Choroid plexus epithelial cell (primary cell): ENCODE data around the gene PPOX.

ENCODE experiments used
- DNase-seq: peaks from one replicate; pipeline ENCODE4 v3.0.0-alpha.2; 2010; ENCODE audit warnings: low read depth
- H3K4me3 ChIP-seq: 2 replicates; pipeline ENCODE4 v1.5.1; 2011; ENCODE audit warnings: low read depth, mild to moderate bottlenecking, control low read depth, low read length, moderate library complexity
- TF ChIP-seq, protein P1 (sequence below): conservative IDR thresholded peaks from 2 replicates; pipeline ENCODE4 v1.5.1; 2011; ENCODE audit warnings: low read depth, mild to moderate bottlenecking, control low read depth, inconsistent platforms, low read length, moderate library complexity

PPOX gene

DNA sequence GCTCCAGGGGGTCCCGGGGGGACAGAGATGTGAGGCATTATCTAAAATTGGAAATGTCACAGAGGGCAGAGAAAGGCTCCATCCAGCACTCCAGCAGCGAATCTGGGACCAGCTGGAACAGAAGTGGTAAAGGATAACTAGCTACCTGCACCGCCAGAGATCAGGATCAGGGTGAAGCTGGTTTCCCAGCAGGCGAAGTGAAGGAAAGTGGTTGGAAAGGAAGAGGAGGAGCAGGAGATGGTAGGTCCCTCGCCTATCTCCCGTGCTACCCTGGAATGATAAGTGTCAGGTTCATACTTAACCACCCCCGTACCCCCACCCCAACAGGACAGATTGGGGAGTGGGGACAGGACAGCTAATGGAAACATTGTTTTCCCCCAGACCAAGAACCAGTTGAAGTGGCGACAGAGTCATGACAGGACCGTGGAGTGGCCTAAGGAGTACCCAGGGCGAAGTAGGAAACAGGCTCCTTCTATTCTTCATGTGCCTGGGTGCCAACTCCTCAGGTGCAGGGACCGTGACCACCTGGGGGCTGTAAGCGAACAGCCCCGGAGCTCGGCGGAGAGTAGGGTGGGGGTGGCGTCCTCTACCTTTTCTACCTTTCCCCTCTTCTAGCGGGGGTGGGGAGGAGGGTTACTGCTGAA is 10.4 kb downstream of the PPOX start:
- no peak for DNase-seq
- TF ChIP-seq, protein P1, sequence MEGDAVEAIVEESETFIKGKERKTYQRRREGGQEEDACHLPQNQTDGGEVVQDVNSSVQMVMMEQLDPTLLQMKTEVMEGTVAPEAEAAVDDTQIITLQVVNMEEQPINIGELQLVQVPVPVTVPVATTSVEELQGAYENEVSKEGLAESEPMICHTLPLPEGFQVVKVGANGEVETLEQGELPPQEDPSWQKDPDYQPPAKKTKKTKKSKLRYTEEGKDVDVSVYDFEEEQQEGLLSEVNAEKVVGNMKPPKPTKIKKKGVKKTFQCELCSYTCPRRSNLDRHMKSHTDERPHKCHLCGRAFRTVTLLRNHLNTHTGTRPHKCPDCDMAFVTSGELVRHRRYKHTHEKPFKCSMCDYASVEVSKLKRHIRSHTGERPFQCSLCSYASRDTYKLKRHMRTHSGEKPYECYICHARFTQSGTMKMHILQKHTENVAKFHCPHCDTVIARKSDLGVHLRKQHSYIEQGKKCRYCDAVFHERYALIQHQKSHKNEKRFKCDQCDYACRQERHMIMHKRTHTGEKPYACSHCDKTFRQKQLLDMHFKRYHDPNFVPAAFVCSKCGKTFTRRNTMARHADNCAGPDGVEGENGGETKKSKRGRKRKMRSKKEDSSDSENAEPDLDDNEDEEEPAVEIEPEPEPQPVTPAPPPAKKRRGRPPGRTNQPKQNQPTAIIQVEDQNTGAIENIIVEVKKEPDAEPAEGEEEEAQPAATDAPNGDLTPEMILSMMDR: no peak
- peak overlapping the region; percentile 98 for H3K4me3 ChIP-seq

DNA sequence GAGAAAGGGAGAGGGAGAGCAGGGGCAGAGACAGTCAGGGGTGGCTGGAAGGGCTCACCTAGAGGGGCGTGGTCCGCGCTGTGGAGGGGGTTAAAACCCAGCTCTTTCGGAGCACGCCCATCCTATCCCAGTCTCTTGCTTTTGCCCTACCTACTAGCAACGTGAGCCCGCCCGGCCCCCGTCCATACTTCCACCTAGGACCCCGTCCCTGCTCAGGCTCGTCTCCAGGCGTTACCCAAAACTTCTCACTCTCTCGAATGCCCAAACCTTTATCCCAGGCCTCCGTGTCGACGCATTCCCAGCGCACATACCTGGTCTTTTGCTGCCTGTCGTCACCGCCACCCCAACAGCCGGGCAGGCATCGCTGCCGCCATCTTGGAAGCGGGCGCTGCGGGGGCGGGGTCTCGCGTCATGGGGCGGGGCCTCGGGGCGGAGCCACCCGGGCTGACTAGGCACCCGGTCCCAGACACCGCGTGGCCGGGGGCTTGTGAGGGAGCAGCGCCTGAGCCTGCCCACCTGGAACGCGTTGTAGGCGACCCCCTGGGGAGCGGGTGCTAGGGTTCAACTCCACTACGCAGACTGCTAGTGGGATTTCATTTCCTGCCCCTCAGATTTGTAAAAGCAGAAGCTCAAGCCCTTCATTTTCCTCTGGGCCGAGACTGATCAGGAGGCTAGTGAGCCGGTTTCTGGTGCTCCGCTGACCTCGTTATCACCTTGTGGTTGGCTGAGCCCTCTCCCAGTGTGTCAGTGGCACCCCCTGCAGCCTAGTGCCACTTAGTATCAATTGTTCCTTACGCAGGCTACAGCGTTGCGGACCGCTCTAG is 11.1 kb downstream of the PPOX start, which contains the start of gene B4GALT3:
TSS of gene B4GALT3 (minus strand) at position 396 of the 824 bp plus-strand sequence. CDS start 1,447 bp downstream, outside the sequence.
- H3K4me3 ChIP-seq: peak within 1 kb of the TSS; percentile 98
- DNase-seq: peak; percentile 86
- TF ChIP-seq, protein P1: no peak

DNA sequence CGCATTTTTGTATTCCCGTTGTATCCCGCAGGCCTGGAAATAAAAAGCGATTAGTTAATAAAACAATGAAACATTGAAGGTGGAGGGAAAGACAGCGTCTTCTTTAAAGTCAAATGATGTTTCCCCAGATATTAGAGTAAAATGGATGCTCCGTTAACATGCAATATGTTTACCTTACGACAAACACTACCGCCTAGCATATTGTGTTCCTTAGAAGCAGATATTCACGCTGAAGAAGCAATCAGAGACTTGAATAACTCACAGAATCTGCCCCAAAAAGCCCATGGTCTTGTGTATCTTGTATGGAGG is 11.7 kb downstream of the PPOX start:
- TF ChIP-seq, protein P1: no peak
- DNase-seq: no peak

DNA sequence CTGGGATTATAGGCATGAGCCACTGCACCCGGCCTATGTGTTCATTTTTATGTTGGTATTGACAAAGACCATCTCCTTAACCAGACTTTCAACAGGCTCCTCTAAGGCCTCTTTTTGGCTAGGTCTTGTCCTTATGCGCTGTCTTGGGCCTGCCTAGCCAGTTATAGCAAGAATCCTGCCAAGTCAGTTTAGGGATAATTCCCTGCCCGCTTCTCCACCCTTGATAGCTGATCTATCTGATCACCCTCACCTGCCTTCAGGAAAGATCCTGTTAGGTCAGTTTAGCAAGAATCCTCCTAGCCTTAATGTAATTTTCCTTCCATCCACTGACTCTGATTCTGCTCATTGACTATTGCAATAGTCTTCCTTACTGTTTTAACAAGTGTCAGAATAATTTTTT is 13.5 kb downstream of the PPOX start:
- TF ChIP-seq, protein P1: no peak
- H3K4me3 ChIP-seq: no peak overlapping the region
- no peak for DNase-seq

More for the DNA sequence above, 11.7 kb downstream of the PPOX start:
- H3K4me3 ChIP-seq: peak overlapping the region; percentile 98

DNA sequence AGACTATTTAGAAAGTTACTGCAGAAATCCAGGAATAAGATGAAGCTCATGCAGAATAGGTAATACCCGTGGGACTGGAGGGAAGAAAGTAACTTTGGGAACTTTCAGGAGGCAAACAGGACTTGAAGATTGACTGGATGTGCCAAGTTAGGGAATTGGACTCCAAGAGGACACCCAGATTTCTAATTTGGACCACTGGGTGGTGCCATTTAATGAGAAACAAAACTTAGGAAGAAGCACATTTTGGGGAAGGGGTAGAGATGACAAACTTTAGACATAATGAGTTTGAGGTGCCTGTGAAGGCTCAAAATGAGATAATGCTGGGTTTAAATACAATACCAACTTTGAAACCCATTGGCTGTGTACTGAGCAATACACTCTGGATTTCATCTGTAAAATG is 14.4 kb downstream of the PPOX start:
- DNase-seq: peak; percentile 54
- TF ChIP-seq, protein P1: peak; percentile 56
- H3K4me3 ChIP-seq: no peak overlapping the region

DNA sequence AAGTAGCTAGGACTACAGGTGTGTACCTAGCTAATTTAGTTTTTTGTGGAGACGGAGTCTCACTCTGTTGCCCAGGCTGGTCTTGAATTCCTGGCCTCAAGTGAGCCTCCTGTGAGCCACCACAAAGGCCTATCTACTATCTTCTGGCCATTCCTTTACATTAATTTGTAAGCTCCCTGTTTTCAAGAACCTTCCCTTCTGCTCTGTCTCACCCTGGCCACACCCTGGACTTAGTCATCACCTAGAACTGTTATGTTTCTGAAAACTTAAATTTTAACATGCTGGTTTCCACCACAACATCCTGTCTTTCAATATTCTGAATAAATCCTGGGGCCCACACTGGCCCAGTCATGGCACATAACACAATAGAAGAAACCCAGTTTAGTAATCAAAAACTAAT is 16.0 kb downstream of the PPOX start:
- H3K4me3 ChIP-seq: no peak overlapping the region
- DNase-seq: peak; percentile 57
- TF ChIP-seq, protein P1: no peak
